Ovary (tissue), 9 donors: ENCODE data around the gene TCF4. TPM values are rescaled to one million over a fixed set of nuclear protein-coding genes. Genes with fewer than 3 reads are reported as not detected.

Experiments
- DNase-seq, 5 donors: peaks; one replicate each; pipeline ENCODE4 v3.0.0-alpha.2; 2019 to 2020
- H3K27ac ChIP-seq, 2 donors: fragments of 200-600 bp; one replicate each; pipeline versions ENCODE4 v1.5.1 to v1.8.0; 2019 to 2022
- H3K27me3 ChIP-seq: fragments of 200-600 bp; one replicate; pipeline ENCODE4 v1.8.0; 2022
- H3K36me3 ChIP-seq: fragments of 200-600 bp; sonication (generic); one replicate; pipeline ENCODE4 v1.5.1; 2019
- H3K4me1 ChIP-seq: one replicate; pipeline ENCODE4 v1.8.1; 2013; ENCODE audit warnings: mild to moderate bottlenecking, moderate library complexity; ENCODE audit not compliant: insufficient read depth
- H3K4me3 ChIP-seq: fragments of 200-600 bp; sonication (generic); one replicate; pipeline ENCODE4 v1.5.1; 2017
- H3K9me3 ChIP-seq, 2 donors: fragments of 200-600 bp in 1 of 2; sonication (generic) in 1 of 2; one replicate each; pipeline versions ENCODE4 v1.5.1 to v1.8.1; 2013 to 2019; ENCODE audit warnings: mild to moderate bottlenecking in 1 of 2, moderate library complexity in 1 of 2
- CTCF ChIP-seq, 3 donors: fragments of 450-650 bp in 2 of 3; fragments of 200-600 bp in 1 of 3; IDR thresholded peaks; one replicate each; pipeline versions ENCODE4 v1.5.1 to v1.8.0; 2016 to 2022; ENCODE audit warnings: antibody characterized with exemption in 3 of 3, mild to moderate bottlenecking in 1 of 3
- EP300 ChIP-seq: sonication (generic); formaldehyde crosslinking; IDR thresholded peaks from one replicate; pipeline ENCODE4 v1.6.1; 2017; ENCODE audit warnings: antibody characterized with exemption
- POLR2A ChIP-seq: fragments of 450-650 bp; IDR thresholded peaks from one replicate; pipeline ENCODE4 v1.6.1; 2017; ENCODE audit warnings: antibody characterized with exemption, mild to moderate bottlenecking, moderate library complexity
- WGBS, 3 donors: extraction: QIAGEN DNeasy Blood & Tissue Kit in 1 of 3; methylation state at CpG; one replicate each; pipeline versions ENCODE4 v1.1.5 to v1.1.7; 2013 to 2017; 5-methylcytosine and 5-hydroxymethylcytosine counted together
- intact Hi-C, 4 donors: fragments of 100-400 bp; cut with DNase I; formaldehyde crosslinking; loops; one replicate each; pipeline versions ENCODE4 v1.11.0 to v1.15.1; 2022 to 2023
- polyA plus RNA-seq, 2 donors: library from polyadenylated mRNA; stranded (reverse); fragments of 200-250 nt in 1 of 2; fragments of 350-450 nt in 1 of 2; fragmentation: Illumina TruSeq in 1 of 2; extraction: RNeasy Lipid Tissue Mini Kit (QIAGEN cat#74804) in 1 of 2; gene quantifications; one replicate each; pipeline ENCODE4 v1.2.3, GENCODE V29; 2013 to 2014
- total RNA-seq, 7 donors: library from RNA; depleted of rRNA in 2 of 7; stranded (reverse); fragments of >200 nt in 2 of 7; fragmentation: NEBNext Ultra II Directional in 3 of 7; extraction: Animal tissue kit (Norgen Biotek cat#: 25700) in 3 of 7; gene quantifications; one replicate each; pipeline versions ENCODE4 v1.1.0 to v1.2.4, GENCODE V29; 2016 to 2023
- donor health status: DM: no; HTN: no; CAD: no; lungs with moderate emphysema.
- donor health status: DM: no; HTN: no; CAD: no.
- donor health status: Bipolar disorder and iron deficiency.
- donor health status: DM: yes; HTN: yes; CAD: no.
- donor health status: DM: no; HTN: no; CAD: no.
- donor health status: DM: yes; HTN: yes; CAD: no.

Gene TCF4
- total and polyA plus RNA-seq, 9 donors, result 36.5 to 131 (median 112) TPM

- 87 to 92% (median 90%) methylated on average over 6 of the region's 6 CpGs for WGBS, 3 donors
- H3K27ac ChIP-seq, result no peak overlapping the region
- peaks cover 6% of the 10 kb centered on the region for H3K4me1 ChIP-seq
- H3K4me3 ChIP-seq, result no peak overlapping the region
- no peaks in the 10 kb centered on the region for H3K36me3 ChIP-seq
- H3K9me3 ChIP-seq, result no peaks in the 10 kb centered on the region
- TF ChIP-seq EP300, result no peak
- no peak for TF ChIP-seq CTCF (IDR thresholded peaks at IDR 0.05)
- TF ChIP-seq POLR2A, result no peak
- intact Hi-C loops, result no loop called here
- DNase-seq, result no peak
- no peaks in the 10 kb centered on the region for H3K27me3 ChIP-seq
These were observed 301.7 kb downstream of the TCF4 start for GRCh38 chr18:55286257-55286825.

GRCh38 chr18:55284614-55285013 is 303.4 kb downstream of the TCF4 start:
- peaks cover 4% of the 10 kb centered on the region for H3K4me1 ChIP-seq
- WGBS, 3 donors, result 70 to 84% (median 83%) methylated on average over 2 of the region's 2 CpGs
- no peak overlapping the region for H3K4me3 ChIP-seq

GRCh38 chr18:55283309-55283708 is 304.7 kb downstream of the TCF4 start:
- Histone ChIP-seq H3K4me3 (no peak overlapping the region), H3K27ac (no peak overlapping the region), H3K4me1 (peaks cover 2% of the 10 kb centered on the region), H3K36me3 (no peaks in the 10 kb centered on the region), H3K9me3 (no peaks in the 10 kb centered on the region), H3K27me3 (no peaks in the 10 kb centered on the region)
- intact Hi-C loops, result no loop called here
- 95 to 97% (median 97%) methylated on average over 3 of the region's 3 CpGs for WGBS, 3 donors
- DNase-seq, result no peak
- TF ChIP-seq CTCF (IDR thresholded peaks at IDR 0.05), result no peak
- no peak for TF ChIP-seq EP300
- no peak for TF ChIP-seq POLR2A

More at GRCh38 chr18:55284614-55285013, 303.4 kb downstream of the TCF4 start:
- no peak overlapping the region for H3K27ac ChIP-seq
- no peaks in the 10 kb centered on the region for H3K9me3 ChIP-seq
- TF ChIP-seq EP300, result no peak
- TF ChIP-seq POLR2A, result no peak
- TF ChIP-seq CTCF (IDR thresholded peaks at IDR 0.05), result no peak
- no peak for DNase-seq
- intact Hi-C loops, result no loop called here
- no peaks in the 10 kb centered on the region for H3K27me3 ChIP-seq
- H3K36me3 ChIP-seq, result no peaks in the 10 kb centered on the region

GRCh38 chr18:55280503-55280902 is 307.5 kb downstream of the TCF4 start:
- TF ChIP-seq POLR2A, result no peak
- TF ChIP-seq EP300, result no peak
- TF ChIP-seq CTCF (IDR thresholded peaks at IDR 0.05), result no peak
- WGBS, 3 donors, result 15 to 30% (median 15%) methylated on average over 2 of the region's 2 CpGs
- peak in 1 of 5 donors; percentile 29 for DNase-seq

More at GRCh38 chr18:55280503-55280902, 307.5 kb downstream of the TCF4 start:
- H3K4me1 ChIP-seq, result peaks cover under 1% of the 10 kb centered on the region
- H3K9me3 ChIP-seq, result no peaks in the 10 kb centered on the region
- H3K27ac ChIP-seq, result no peak overlapping the region
- H3K27me3 ChIP-seq, result no peaks in the 10 kb centered on the region
- H3K36me3 ChIP-seq, result no peaks in the 10 kb centered on the region
- no peak overlapping the region for H3K4me3 ChIP-seq
- intact Hi-C loops, result no loop called here
